ENCODE data around the gene KMT2D.

DNA sequence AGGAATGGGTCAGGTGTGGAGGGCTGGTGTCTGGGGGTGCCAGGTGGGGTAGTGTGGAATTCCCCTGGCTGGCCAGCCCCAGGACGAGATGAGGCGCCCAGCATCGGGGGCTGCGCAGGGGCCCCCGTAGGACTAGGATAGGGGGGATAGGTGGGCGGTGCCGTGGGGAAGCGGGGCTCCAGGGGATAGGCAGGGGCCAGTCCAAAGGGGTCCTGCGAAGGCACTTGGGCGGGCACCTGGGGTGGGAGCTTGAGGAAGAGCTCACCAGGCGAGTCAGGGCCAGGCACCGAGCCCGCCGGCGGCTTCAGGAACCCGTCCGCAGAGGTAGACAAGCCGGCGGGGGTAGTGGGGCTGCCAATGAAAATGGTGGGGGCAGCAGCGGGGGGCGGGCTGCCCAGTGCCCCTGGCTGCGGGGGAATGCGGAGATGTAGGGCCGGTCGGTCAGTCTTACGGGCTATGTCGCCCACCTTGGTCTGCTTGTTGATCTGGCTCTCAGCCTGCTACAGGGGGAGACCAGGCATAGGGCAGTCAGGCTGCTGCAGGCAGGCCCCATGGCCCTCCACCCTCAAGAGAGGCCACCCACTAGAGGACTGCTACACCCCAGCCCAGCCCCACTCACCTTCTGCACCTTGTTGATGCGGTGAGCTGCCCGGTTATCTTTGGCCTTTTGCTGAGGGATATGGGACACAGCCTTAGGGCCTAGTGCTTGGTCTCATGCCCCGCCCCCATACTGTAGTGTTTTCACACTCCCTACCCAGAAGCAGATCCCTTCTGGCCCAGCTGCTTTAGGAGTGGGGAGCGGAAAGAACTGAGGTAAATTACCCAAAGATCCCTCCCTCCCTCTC lies 19.3 kb downstream of the KMT2D start:
- TF ChIP-seq CTCF (IDR thresholded peaks at IDR 0.05) (no peak), REST (IDR thresholded peaks at IDR 0.05; ENCODE audit: low read depth, low read length) (no peak), RAD21 (IDR thresholded peaks at IDR 0.05; ENCODE audit: low read length) (no peak), EP300 (IDR thresholded peaks at IDR 0.05; ENCODE audit: borderline replicate concordance in 1 of 2, low read depth in 1 of 2, low read length in 1 of 2) (no peak), RXRA (IDR thresholded peaks at IDR 0.05; ENCODE audit: borderline replicate concordance, low read depth) (no peak), TAF1 (IDR thresholded peaks at IDR 0.05; ENCODE audit: borderline replicate concordance, low read depth, low read length) (no peak), SIN3A (IDR thresholded peaks at IDR 0.05; ENCODE audit: borderline replicate concordance, low read depth, low read length) (no peak)

Data from SK-N-SH (cell line).